Measurements from ENCODE around the gene CIAO3. TPM values are rescaled to one million over a fixed set of nuclear protein-coding genes. Genes with fewer than 3 reads are reported as not detected.
A peak's percentile ranks its signal among the peaks of the same experiment; 100 is the strongest.

Gene CIAO3
- total RNA-seq, 1 experiment from 2014 or later, result 32.8 TPM

- Histone ChIP-seq H3K27ac (ENCODE audit: low read depth, low read length) (peak overlapping the region; percentile 100), H3K9me3 (ENCODE audit: control insufficient read depth in 1 of 2, insufficient read depth in 1 of 2, low read depth in 1 of 2, low read length in 2 of 2) (no peaks in the 10 kb centered on the region), H3K4me1 (ENCODE audit: control insufficient read depth in 1 of 2, insufficient read depth in 2 of 2, low read length in 2 of 2) (peaks cover 29 to 65% of the 10 kb centered on the region in 2 experiments), H3K36me3 (ENCODE audit: control insufficient read depth in 1 of 2, insufficient read depth in 2 of 2, low read length in 2 of 2) (no peaks in the 10 kb centered on the region), H4K20me1 (ENCODE audit: insufficient read depth) (peaks cover 3% of the 10 kb centered on the region; the same call in 1 of the 2 replicates), H3K27me3 (ENCODE audit: insufficient read depth, low read length) (no peaks in the 10 kb centered on the region), H3K9ac (ENCODE audit: low read length) (peak overlapping the region; percentile 98), H3K9me2 (ENCODE audit: insufficient read depth) (no peaks in the 10 kb centered on the region), H2AFZ (ENCODE audit: low read depth, low read length, poor library complexity, severe bottlenecking) (no peak overlapping the region), H3K4me2 (ENCODE audit: low read length) (peak overlapping the region; percentile 80), H3K79me2 (ENCODE audit: insufficient read depth, low read length) (peaks cover 25% of the 10 kb centered on the region), H3K4me3 (replicated peaks in 1 of 2; ENCODE audit: low read depth in 1 of 2, low read length in 2 of 2) (peak overlapping the region; percentile 82 to 87)
- RAD21 ChIA-PET (ENCODE audit: low non-redundant PET in 1 of 2, low total read pairs in 2 of 2, uncharacterized antibody in 2 of 2, unreplicated experiment in 2 of 2), result interaction anchor here in 1 of 2 experiments (1.1 kb wide), 1 partner anchor 65 kb away, joined by 3 read pairs; no protein-coding TSS in a partner anchor
- POLR2A ChIA-PET, result interaction anchor here (0.6 to 1.4 kb wide), 7 partner anchors 8 to 614 kb away, joined by 3 to 7 read pairs (median 3); partner anchors contain the start of gene CIAO3
- BruUV-seq (replicated peaks), result TSS peak; percentile 70
- CTCF ChIA-PET, result interaction anchor here (0.6 to 2.6 kb wide), 10 partner anchors 8 to 328 kb away, joined by 3 to 11 read pairs (median 6); partner anchors contain the start of genes CHTF18, MSLN and RPUSD1
- DNase-seq (ENCODE audit: low read depth, low spot score) (no peak), ATAC-seq (peak; percentile 47)
- intact Hi-C loops (cut with micrococcal nuclease), result no loop called here
- TF ChIP-seq EGR1 (IDR thresholded peaks at IDR 0.05; ENCODE audit: low read depth) (no peak), POLR2AphosphoS5 (IDR thresholded peaks at IDR 0.05; ENCODE audit: low read depth, low read length) (peak; percentile 67)
- TF ChIP-seq, protein P1, sequence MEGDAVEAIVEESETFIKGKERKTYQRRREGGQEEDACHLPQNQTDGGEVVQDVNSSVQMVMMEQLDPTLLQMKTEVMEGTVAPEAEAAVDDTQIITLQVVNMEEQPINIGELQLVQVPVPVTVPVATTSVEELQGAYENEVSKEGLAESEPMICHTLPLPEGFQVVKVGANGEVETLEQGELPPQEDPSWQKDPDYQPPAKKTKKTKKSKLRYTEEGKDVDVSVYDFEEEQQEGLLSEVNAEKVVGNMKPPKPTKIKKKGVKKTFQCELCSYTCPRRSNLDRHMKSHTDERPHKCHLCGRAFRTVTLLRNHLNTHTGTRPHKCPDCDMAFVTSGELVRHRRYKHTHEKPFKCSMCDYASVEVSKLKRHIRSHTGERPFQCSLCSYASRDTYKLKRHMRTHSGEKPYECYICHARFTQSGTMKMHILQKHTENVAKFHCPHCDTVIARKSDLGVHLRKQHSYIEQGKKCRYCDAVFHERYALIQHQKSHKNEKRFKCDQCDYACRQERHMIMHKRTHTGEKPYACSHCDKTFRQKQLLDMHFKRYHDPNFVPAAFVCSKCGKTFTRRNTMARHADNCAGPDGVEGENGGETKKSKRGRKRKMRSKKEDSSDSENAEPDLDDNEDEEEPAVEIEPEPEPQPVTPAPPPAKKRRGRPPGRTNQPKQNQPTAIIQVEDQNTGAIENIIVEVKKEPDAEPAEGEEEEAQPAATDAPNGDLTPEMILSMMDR (IDR thresholded peaks at IDR 0.05 in 2 of 3, conservative IDR thresholded peaks at IDR 0.05 in 1 of 3; ENCODE audit: borderline replicate concordance in 1 of 3, insufficient read depth in 1 of 3, low read depth in 2 of 3, low read length in 2 of 3), result peak in 2 of 3 experiments; percentile 44 to 56; a peak in 4 of 6 replicates
These were observed 20.9 kb downstream of the CIAO3 start for GRCh38 chr16:719815-720446.

GRCh38 chr16:718922-719321 is 21.9 kb downstream of the CIAO3 start:
- POLR2A ChIA-PET, result interaction anchor here (0.6 to 0.7 kb wide), 3 partner anchors 14 to 58 kb away, joined by 3 read pairs; no protein-coding TSS in a partner anchor
- CTCF ChIA-PET, result interaction anchor here (1.4 to 1.8 kb wide), 3 partner anchors 9 to 70 kb away, joined by 4 to 9 read pairs (median 6); partner anchors contain the start of genes CHTF18 and RPUSD1

More at GRCh38 chr16:718922-719321, 21.9 kb downstream of the CIAO3 start:
- TF ChIP-seq ZBTB33 (IDR thresholded peaks at IDR 0.05; ENCODE audit: extremely low read depth, insufficient replicate concordance, low read length), result no peak
- TF ChIP-seq POLR2A (IDR thresholded peaks at IDR 0.05; ENCODE audit: borderline replicate concordance, extremely low read depth, insufficient read depth, insufficient read length), result peak; percentile 10
- Histone ChIP-seq H3K27me3 (ENCODE audit: insufficient read depth, low read length) (no peaks in the 10 kb centered on the region), H3K9ac (ENCODE audit: low read length) (peak overlapping the region; percentile 98), H3K4me2 (ENCODE audit: low read length) (peak overlapping the region; percentile 80), H3K4me3 (replicated peaks in 1 of 2; ENCODE audit: low read depth in 1 of 2, low read length in 2 of 2) (0 out of 4 replicates have a peak overlapping the region, but pooled peaks of 1 of the 2 experiments have one; percentile 87), H2AFZ (ENCODE audit: low read depth, low read length, poor library complexity, severe bottlenecking) (no peak overlapping the region), H4K20me1 (ENCODE audit: insufficient read depth) (peaks cover 3% of the 10 kb centered on the region; the same call in 1 of the 2 replicates), H3K79me2 (ENCODE audit: insufficient read depth, low read length) (peaks cover 25% of the 10 kb centered on the region), H3K4me1 (ENCODE audit: control insufficient read depth in 1 of 2, insufficient read depth in 2 of 2, low read length in 2 of 2) (peaks cover 36 to 73% of the 10 kb centered on the region in 2 experiments), H3K9me3 (ENCODE audit: control insufficient read depth in 1 of 2, insufficient read depth in 1 of 2, low read depth in 1 of 2, low read length in 2 of 2) (no peaks in the 10 kb centered on the region), H3K36me3 (ENCODE audit: control insufficient read depth in 1 of 2, insufficient read depth in 2 of 2, low read length in 2 of 2) (no peaks in the 10 kb centered on the region), H3K27ac (ENCODE audit: low read depth, low read length) (peak overlapping the region; percentile 100), H3K9me2 (ENCODE audit: insufficient read depth) (no peaks in the 10 kb centered on the region)
- no TSS peak for BruUV-seq (replicated peaks)
- intact Hi-C loops (cut with micrococcal nuclease), result no loop called here
- ATAC-seq (no peak), DNase-seq (ENCODE audit: low read depth, low spot score) (no peak)
- RAD21 ChIA-PET (ENCODE audit: low non-redundant PET in 1 of 2, low total read pairs in 2 of 2, uncharacterized antibody in 2 of 2, unreplicated experiment in 2 of 2), result no interaction called here
